SK-N-SH treated with all-trans-retinoic acid at 6 μM for 48 hours (cell line): ENCODE data around the gene ZBTB7C.

ENCODE experiments used
- ARNTL ChIP-seq: fragments of 450-650 bp; formaldehyde crosslinking; IDR thresholded peaks from 2 replicates; pipeline ENCODE4 v1.5.0; 2020; ENCODE audit warnings: low read depth, mild to moderate bottlenecking, moderate library complexity, borderline replicate concordance
- BACH2 ChIP-seq: fragments of 250-450 bp; sonication (Bioruptor Pico); IDR thresholded peaks from 2 replicates; pipeline ENCODE4 v1.9.0; 2021; ENCODE audit warnings: mild to moderate bottlenecking, borderline replicate concordance
- ISL1 ChIP-seq: fragments of 250-450 bp; sonication (Bioruptor Pico); IDR thresholded peaks from 2 replicates; pipeline ENCODE4 v2.1.2; 2022; ENCODE audit warnings: mild to moderate bottlenecking, moderate library complexity
- OSR1 ChIP-seq: fragments of 250-450 bp; sonication (Bioruptor Pico); IDR thresholded peaks from 2 replicates; pipeline ENCODE4 v1.8.0; 2022; ENCODE audit warnings: moderate library complexity, mild to moderate bottlenecking, inconsistent platforms
- PPARA ChIP-seq: fragments of 250-450 bp; sonication (Bioruptor Pico); IDR thresholded peaks from 2 replicates; pipeline ENCODE4 v1.5.0; 2020; ENCODE audit warnings: mild to moderate bottlenecking, borderline replicate concordance
- RARB ChIP-seq: fragments of 250-450 bp; sonication (Bioruptor Pico); IDR thresholded peaks from 2 replicates; pipeline ENCODE4 v1.8.0; 2021; ENCODE audit warnings: mild to moderate bottlenecking, moderate library complexity
- SNAI2 ChIP-seq: fragments of 250-450 bp; sonication (Bioruptor Pico); IDR thresholded peaks from 2 replicates; pipeline ENCODE4 v1.5.0; 2020; ENCODE audit warnings: mild to moderate bottlenecking, moderate library complexity
- TCF4 ChIP-seq: fragments of 250-450 bp; sonication (Bioruptor Pico); IDR thresholded peaks from 2 replicates; pipeline ENCODE4 v1.8.0; 2021; ENCODE audit warnings: mild to moderate bottlenecking, moderate library complexity, borderline replicate concordance
- ZFP30 ChIP-seq: fragments of 450-650 bp; formaldehyde crosslinking; IDR thresholded peaks from 2 replicates; pipeline ENCODE4 v1.5.0; 2022; ENCODE audit warnings: mild to moderate bottlenecking, moderate library complexity
- ZNF565 ChIP-seq: fragments of 450-650 bp; formaldehyde crosslinking; conservative IDR thresholded peaks from 2 replicates; pipeline ENCODE4 v1.5.0; 2020; ENCODE audit warnings: low read depth, mild to moderate bottlenecking, moderate library complexity
- ZNF8 ChIP-seq: fragments of 450-650 bp; formaldehyde crosslinking; IDR thresholded peaks from 2 replicates; pipeline ENCODE4 v1.5.0; 2020; ENCODE audit warnings: mild to moderate bottlenecking, moderate library complexity
- TF ChIP-seq, protein P1 (sequence below): fragments of 250-450 bp; sonication (Bioruptor Pico); IDR thresholded peaks from 2 replicates; pipeline ENCODE4 v1.8.0; 2021; ENCODE audit warnings: low read depth, mild to moderate bottlenecking, moderate library complexity, borderline replicate concordance
- TF ChIP-seq, protein P2 (sequence below): fragments of 250-450 bp; sonication (Bioruptor Pico); IDR thresholded peaks from 2 replicates; pipeline ENCODE4 v1.8.0; 2020; ENCODE audit warnings: mild to moderate bottlenecking, moderate library complexity, borderline replicate concordance
- TF ChIP-seq, protein P3 (sequence below): fragments of 250-450 bp; sonication (Bioruptor Pico); IDR thresholded peaks from 2 replicates; pipeline ENCODE4 v1.5.1; 2020; ENCODE audit warnings: low read depth, mild to moderate bottlenecking, moderate library complexity

DNA sequence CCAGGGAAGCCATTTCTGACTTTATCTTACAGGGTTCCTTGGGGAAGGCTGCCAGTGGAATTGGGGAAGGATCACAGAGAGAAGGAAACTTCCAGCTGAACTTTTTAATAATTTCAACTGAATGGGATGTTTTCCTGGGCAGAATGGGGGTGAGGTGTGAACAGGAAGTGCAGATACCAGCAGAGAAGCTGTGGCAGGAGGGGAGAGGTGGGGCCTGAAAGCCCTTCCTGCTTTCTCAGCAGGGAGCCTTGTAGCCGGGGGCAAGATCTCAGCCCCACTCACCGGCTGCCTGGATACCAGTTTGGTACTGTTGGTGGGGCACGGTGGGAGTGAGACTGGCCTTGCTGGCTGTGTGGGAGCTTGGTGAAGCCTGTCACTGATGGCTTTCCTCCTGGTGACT is 170.5 kb downstream of the ZBTB7C start:
- TF ChIP-seq ZNF565 (no peak), BACH2 (CRISPR knock-in tag) (no peak), OSR1 (CRISPR knock-in tag) (no peak), ZNF8 (no peak), ZFP30 (CRISPR knock-in tag) (no peak), PPARA (CRISPR knock-in tag) (no peak), ARNTL (CRISPR knock-in tag) (no peak), SNAI2 (CRISPR knock-in tag) (no peak), TCF4 (CRISPR knock-in tag) (no peak), RARB (CRISPR knock-in tag) (no peak), ISL1 (CRISPR knock-in tag) (no peak)
- TF ChIP-seq, protein P1, sequence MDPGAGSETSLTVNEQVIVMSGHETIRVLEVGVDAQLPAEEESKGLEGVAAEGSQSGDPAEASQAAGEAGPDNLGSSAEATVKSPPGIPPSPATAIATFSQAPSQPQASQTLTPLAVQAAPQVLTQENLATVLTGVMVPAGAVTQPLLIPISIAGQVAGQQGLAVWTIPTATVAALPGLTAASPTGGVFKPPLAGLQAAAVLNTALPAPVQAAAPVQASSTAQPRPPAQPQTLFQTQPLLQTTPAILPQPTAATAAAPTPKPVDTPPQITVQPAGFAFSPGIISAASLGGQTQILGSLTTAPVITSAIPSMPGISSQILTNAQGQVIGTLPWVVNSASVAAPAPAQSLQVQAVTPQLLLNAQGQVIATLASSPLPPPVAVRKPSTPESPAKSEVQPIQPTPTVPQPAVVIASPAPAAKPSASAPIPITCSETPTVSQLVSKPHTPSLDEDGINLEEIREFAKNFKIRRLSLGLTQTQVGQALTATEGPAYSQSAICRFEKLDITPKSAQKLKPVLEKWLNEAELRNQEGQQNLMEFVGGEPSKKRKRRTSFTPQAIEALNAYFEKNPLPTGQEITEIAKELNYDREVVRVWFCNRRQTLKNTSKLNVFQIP (CRISPR knock-in tag), result no peak
- TF ChIP-seq, protein P2, sequence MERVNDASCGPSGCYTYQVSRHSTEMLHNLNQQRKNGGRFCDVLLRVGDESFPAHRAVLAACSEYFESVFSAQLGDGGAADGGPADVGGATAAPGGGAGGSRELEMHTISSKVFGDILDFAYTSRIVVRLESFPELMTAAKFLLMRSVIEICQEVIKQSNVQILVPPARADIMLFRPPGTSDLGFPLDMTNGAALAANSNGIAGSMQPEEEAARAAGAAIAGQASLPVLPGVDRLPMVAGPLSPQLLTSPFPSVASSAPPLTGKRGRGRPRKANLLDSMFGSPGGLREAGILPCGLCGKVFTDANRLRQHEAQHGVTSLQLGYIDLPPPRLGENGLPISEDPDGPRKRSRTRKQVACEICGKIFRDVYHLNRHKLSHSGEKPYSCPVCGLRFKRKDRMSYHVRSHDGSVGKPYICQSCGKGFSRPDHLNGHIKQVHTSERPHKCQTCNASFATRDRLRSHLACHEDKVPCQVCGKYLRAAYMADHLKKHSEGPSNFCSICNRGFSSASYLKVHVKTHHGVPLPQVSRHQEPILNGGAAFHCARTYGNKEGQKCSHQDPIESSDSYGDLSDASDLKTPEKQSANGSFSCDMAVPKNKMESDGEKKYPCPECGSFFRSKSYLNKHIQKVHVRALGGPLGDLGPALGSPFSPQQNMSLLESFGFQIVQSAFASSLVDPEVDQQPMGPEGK (CRISPR knock-in tag), result no peak
- TF ChIP-seq, protein P3, sequence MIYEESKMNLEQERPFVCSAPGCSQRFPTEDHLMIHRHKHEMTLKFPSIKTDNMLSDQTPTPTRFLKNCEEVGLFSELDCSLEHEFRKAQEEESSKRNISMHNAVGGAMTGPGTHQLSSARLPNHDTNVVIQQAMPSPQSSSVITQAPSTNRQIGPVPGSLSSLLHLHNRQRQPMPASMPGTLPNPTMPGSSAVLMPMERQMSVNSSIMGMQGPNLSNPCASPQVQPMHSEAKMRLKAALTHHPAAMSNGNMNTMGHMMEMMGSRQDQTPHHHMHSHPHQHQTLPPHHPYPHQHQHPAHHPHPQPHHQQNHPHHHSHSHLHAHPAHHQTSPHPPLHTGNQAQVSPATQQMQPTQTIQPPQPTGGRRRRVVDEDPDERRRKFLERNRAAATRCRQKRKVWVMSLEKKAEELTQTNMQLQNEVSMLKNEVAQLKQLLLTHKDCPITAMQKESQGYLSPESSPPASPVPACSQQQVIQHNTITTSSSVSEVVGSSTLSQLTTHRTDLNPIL (CRISPR knock-in tag), result no peak
